GM12878 (cell line): ENCODE data around the gene PPIL6. TPM values are rescaled to one million over a fixed set of nuclear protein-coding genes. Genes with fewer than 3 reads are reported as not detected.

ENCODE experiments used
- ATAC-seq: fragments of 200-7000 bp; cut with Tn5 transposase; 3 replicates; pipeline ENCODE4 v1.9.1; 2020; ENCODE audit warnings: mild to moderate bottlenecking, moderate library complexity
- BruUV-seq: library from RNA; stranded (reverse); fragments of 400-500 nt; replicated peaks from 2 replicates; lab custom pipeline; 2021; lab: Mats Ljungman, UMichigan
- CTCF ChIA-PET: fragments of 300-600 bp; sonication (Branson Sonifier 250); formaldehyde crosslinking; extraction: SDS; loops from one replicate; lab custom pipeline; 2021; ENCODE audit warnings: inconsistent platforms; lab: Yijun Ruan, JAX
- POLR2A ChIA-PET: fragments of 350-600 bp; formaldehyde crosslinking; extraction: SDS; loops from one replicate; lab custom pipeline; 2021; ENCODE audit warnings: inconsistent platforms; lab: Charles Lee
- RAD21 ChIA-PET: fragments of 300-600 bp; sonication (Branson Sonifier 250); formaldehyde crosslinking; loops from one replicate; lab custom pipeline; 2023; ENCODE audit warnings: antibody characterized with exemption; ENCODE audit not compliant: unreplicated experiment; lab: Charles Lee
- SMC1A ChIA-PET: fragments of 300-600 bp; sonication (Branson Sonifier 250); formaldehyde crosslinking; loops from one replicate; lab custom pipeline; 2023; ENCODE audit not compliant: unreplicated experiment, uncharacterized antibody; lab: Charles Lee
- DNase-seq: peaks from one replicate; pipeline ENCODE4 v3.0.0-alpha.2; 2011; ENCODE audit warnings: low read depth, low spot score
- FAIRE-seq: peaks from 3 replicates; lab custom pipeline; 2011; peaks lifted over from hg19 to GRCh38; lab: Jason Lieb, UNC
- H2AFZ ChIP-seq: 2 replicates; pipeline ENCODE4 v1.6.0; 2011; ENCODE audit warnings: low read depth, low read length, control low read depth; ENCODE audit not compliant: control insufficient read depth
- H3K27ac ChIP-seq: 2 replicates; pipeline ENCODE4 v1.5.1; 2011; ENCODE audit warnings: control low read depth; ENCODE audit not compliant: control insufficient read depth, insufficient read depth
- H3K27me3 ChIP-seq, 2 experiments: replicated peaks in 1 of 2; 2 replicates each; pipeline versions ENCODE4 v1.6.0 to v1.6.1; 2011; ENCODE audit warnings: low read length in 1 of 2; ENCODE audit not compliant: control insufficient read depth in 2 of 2, insufficient read depth in 2 of 2
- H3K36me3 ChIP-seq, 2 experiments: 2 replicates each; pipeline ENCODE4 v1.5.1; 2011; ENCODE audit warnings: low read length in 1 of 2; ENCODE audit not compliant: control insufficient read depth in 2 of 2, insufficient read depth in 2 of 2
- H3K4me1 ChIP-seq: 2 replicates; pipeline ENCODE4 v1.6.1; 2011; ENCODE audit warnings: mild to moderate bottlenecking, low read length, moderate library complexity, mixed read lengths; ENCODE audit not compliant: control insufficient read depth, insufficient read depth
- H3K4me2 ChIP-seq: 2 replicates; pipeline ENCODE4 v1.6.0; 2011; ENCODE audit warnings: control low read depth; ENCODE audit not compliant: control insufficient read depth, insufficient read depth
- H3K4me3 ChIP-seq: fragments of 200-600 bp; sonication (generic); 2 replicates; pipeline ENCODE4 v1.5.1; 2016
- H3K79me2 ChIP-seq: 2 replicates; pipeline ENCODE4 v1.6.0; 2011; ENCODE audit warnings: low read length; ENCODE audit not compliant: control insufficient read depth, insufficient read depth
- H3K9ac ChIP-seq: 2 replicates; pipeline ENCODE4 v1.8.0; 2011; ENCODE audit warnings: low read length, control low read depth, mixed read lengths; ENCODE audit not compliant: control insufficient read depth, insufficient read depth
- H3K9me3 ChIP-seq: replicated peaks from 3 replicates; pipeline ENCODE4 v1.5.1; 2011; ENCODE audit warnings: mild to moderate bottlenecking, low read length; ENCODE audit not compliant: control insufficient read depth, insufficient read depth
- H4K20me1 ChIP-seq: 2 replicates; pipeline ENCODE4 v1.6.0; 2011; ENCODE audit not compliant: control insufficient read depth, insufficient read depth
- BCL11A ChIP-seq: IDR thresholded peaks from 2 replicates; pipeline ENCODE4 v1.6.1; 2011; ENCODE audit warnings: low read depth, low read length
- EZH2 ChIP-seq: IDR thresholded peaks from 2 replicates; pipeline ENCODE4 v1.6.1; 2012; ENCODE audit warnings: low read depth, mild to moderate bottlenecking, control low read depth, inconsistent platforms, low read length, borderline replicate concordance; ENCODE audit not compliant: control insufficient read depth
- HDAC2 ChIP-seq: fragments of 200-600 bp; sonication (generic); IDR thresholded peaks from 2 replicates; pipeline ENCODE4 v1.6.1; 2017
- LARP7 ChIP-seq: fragments of 450-650 bp; IDR thresholded peaks from 2 replicates; pipeline ENCODE4 v1.6.1; 2017; ENCODE audit warnings: mild to moderate bottlenecking
- SPI1 ChIP-seq: IDR thresholded peaks from 2 replicates; pipeline ENCODE4 v1.6.1; 2011; ENCODE audit warnings: low read depth, mild to moderate bottlenecking, low read length, moderate library complexity, borderline replicate concordance; ENCODE audit not compliant: insufficient read depth
- SRF ChIP-seq, 2 experiments: IDR thresholded peaks; 2 replicates each; pipeline ENCODE4 v1.6.1; 2011; ENCODE audit warnings: low read depth in 2 of 2, low read length in 2 of 2, mild to moderate bottlenecking in 1 of 2, moderate library complexity in 1 of 2
- ZNF207 ChIP-seq: fragments of 450-650 bp; IDR thresholded peaks from 2 replicates; pipeline ENCODE4 v1.6.1; 2014; ENCODE audit warnings: antibody characterized with exemption, mild to moderate bottlenecking, borderline replicate concordance
- ZNF24 ChIP-seq: fragments of 450-650 bp; IDR thresholded peaks from 2 replicates; pipeline ENCODE4 v1.6.1; 2017; ENCODE audit warnings: antibody characterized with exemption, mild to moderate bottlenecking
- ZNF687 ChIP-seq: fragments of 450-650 bp; IDR thresholded peaks from 2 replicates; pipeline ENCODE4 v1.6.1; 2017; ENCODE audit warnings: mild to moderate bottlenecking, moderate library complexity
- ZZZ3 ChIP-seq: IDR thresholded peaks from 2 replicates; pipeline ENCODE4 v1.6.1; 2011; ENCODE audit warnings: low read depth; ENCODE audit not compliant: control insufficient read depth, insufficient read length
- WGBS: methylation state at CpG from one replicate; pipeline ENCODE4 v1.1.6; 2016; ENCODE audit warnings: low lambda C conversion rate; ENCODE audit not compliant: insufficient replicate concordance, insufficient coverage; ENCODE audit errors: missing lambda C conversion rate; 5-methylcytosine and 5-hydroxymethylcytosine counted together
- in situ Hi-C: fragments of 300-500 bp; cut with MboI; formaldehyde crosslinking; loops from 9 replicates; pipeline ENCODE4 v1.14.3; 2018; ENCODE audit warnings: mixed read lengths
- intact Hi-C: fragments of 100-400 bp; cut with micrococcal nuclease; formaldehyde crosslinking; loops from one replicate; pipeline ENCODE4 v1.14.2; 2022; ENCODE audit not compliant: unreplicated experiment
- polyA plus RNA-seq, 11 experiments: library from polyadenylated mRNA; depleted of rRNA in 4 of 11; unstranded in 6 of 11; stranded (reverse) in 5 of 11; fragments of >200 nt; fragmentation: Nextera tagmentation in 4 of 11; fragmentation: Illumina TruSeq in 1 of 11; extraction: Ambion mirVana in 4 of 11; extraction: Trizol in 1 of 11; gene quantifications; 1 replicate in 1 of 11; 2 replicates in 10 of 11; pipeline versions ENCODE4 v1.2.1 to v1.2.3, GENCODE V29; 2011 to 2016; ENCODE audit warnings: inconsistent platforms in 2 of 11, missing spikeins in 2 of 11, low read depth in 1 of 11
- total RNA-seq, 4 experiments: library from RNA; depleted of rRNA in 3 of 4; stranded (reverse); fragments of >200 nt in 3 of 4; fragmentation: Illumina TruSeq in 1 of 4; extraction: Trizol in 1 of 4; gene quantifications; 2 replicates each; pipeline versions ENCODE4 v1.2.1 to v1.2.3, GENCODE V29; 2013 to 2021
- TF ChIP-seq, protein P1 (sequence below): IDR thresholded peaks from 2 replicates; pipeline ENCODE4 v1.6.1; 2011; ENCODE audit warnings: low read depth, low read length, improper control_type of control experiment, borderline replicate concordance

PPIL6 gene
- total and polyA plus RNA-seq, 10 of the 15 experiments (the other 5 are each of a cell fraction or from before 2014, with no cell fraction given), result 0.01 to 0.26 (median 0.12) TPM; not detected in 5

GRCh38 chr6:109342911-109343310 lies 97.5 kb downstream of the PPIL6 start:
- H4K20me1 ChIP-seq, result no peaks in the 10 kb centered on the region
- no peak overlapping the region for H3K27ac ChIP-seq
- H3K27me3 ChIP-seq, result no peaks in the 10 kb centered on the region
- in situ Hi-C loops (no loop called here), intact Hi-C loops (no loop called here)
- DNase-seq (no peak), FAIRE-seq (no peak), ATAC-seq (no peak)
- no peak overlapping the region for H2AFZ ChIP-seq
- H3K36me3 ChIP-seq, result no peaks in the 10 kb centered on the region
- no peaks in the 10 kb centered on the region for H3K4me1 ChIP-seq
- SMC1A ChIA-PET, result no interaction called here
- no peaks in the 10 kb centered on the region for H3K9me3 ChIP-seq
- RAD21 ChIA-PET, result no interaction called here
- H3K4me2 ChIP-seq, result no peak overlapping the region
- WGBS, result 99% methylated on average over 6 of the region's 6 CpGs
- POLR2A ChIA-PET, result no interaction called here
- BruUV-seq, result no TSS peak
- H3K9ac ChIP-seq, result no peak overlapping the region
- no peak for TF ChIP-seq LARP7
- no peak for TF ChIP-seq BCL11A
- TF ChIP-seq ZZZ3, result no peak
- TF ChIP-seq EZH2, result no peak
- TF ChIP-seq HDAC2, result no peak
- TF ChIP-seq ZNF24, result no peak
- TF ChIP-seq SPI1, result no peak
- no peak for TF ChIP-seq SRF (IDR thresholded peaks at IDR 0.05; ENCODE audit: low read depth in 2 of 2, low read length in 2 of 2)
- no peak for TF ChIP-seq ZNF207
- TF ChIP-seq, protein P1, sequence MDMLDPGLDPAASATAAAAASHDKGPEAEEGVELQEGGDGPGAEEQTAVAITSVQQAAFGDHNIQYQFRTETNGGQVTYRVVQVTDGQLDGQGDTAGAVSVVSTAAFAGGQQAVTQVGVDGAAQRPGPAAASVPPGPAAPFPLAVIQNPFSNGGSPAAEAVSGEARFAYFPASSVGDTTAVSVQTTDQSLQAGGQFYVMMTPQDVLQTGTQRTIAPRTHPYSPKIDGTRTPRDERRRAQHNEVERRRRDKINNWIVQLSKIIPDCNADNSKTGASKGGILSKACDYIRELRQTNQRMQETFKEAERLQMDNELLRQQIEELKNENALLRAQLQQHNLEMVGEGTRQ, result no peak
- TF ChIP-seq ZNF687, result no peak
- TF ChIP-seq, all 136 proteins: peak for 0
- Histone ChIP-seq H3K79me2 (no peaks in the 10 kb centered on the region), H3K4me3 (no peak overlapping the region)
- CTCF ChIA-PET, result no interaction called here
